Activated CD4-positive, alpha-beta T cell treated with anti-CD3 and anti-CD28 coated beads for 4 hours (primary cell): ENCODE data around the gene RASSF7.
A peak's percentile ranks its signal among the peaks of the same experiment; 100 is the strongest.

Source experiments
- DNase-seq, 2 donors: peaks; one replicate each; pipeline ENCODE4 v3.0.0-alpha.2; 2020

Gene RASSF7

DNA sequence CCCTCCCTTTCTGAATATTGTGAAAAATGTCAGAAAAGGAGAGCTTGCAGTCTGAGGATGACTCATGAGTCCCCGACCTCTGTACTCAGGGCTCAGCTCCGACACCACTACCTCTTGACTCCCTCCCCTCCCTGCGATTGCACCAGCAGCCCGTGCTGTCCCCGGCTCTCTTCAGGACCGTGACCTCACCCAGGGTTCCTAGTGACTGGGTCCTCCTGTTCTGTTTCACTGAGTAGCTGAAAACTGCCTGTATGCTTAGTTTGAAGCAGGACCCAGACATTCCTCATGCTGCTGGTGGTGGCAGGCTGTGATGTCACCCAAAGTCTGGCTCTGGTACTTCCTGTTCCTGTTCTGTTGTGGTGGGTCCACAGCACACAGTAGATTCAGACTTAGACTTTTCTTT, 27.2 kb downstream of the RASSF7 start:
- peak; percentile 75 to 78 for DNase-seq

DNA sequence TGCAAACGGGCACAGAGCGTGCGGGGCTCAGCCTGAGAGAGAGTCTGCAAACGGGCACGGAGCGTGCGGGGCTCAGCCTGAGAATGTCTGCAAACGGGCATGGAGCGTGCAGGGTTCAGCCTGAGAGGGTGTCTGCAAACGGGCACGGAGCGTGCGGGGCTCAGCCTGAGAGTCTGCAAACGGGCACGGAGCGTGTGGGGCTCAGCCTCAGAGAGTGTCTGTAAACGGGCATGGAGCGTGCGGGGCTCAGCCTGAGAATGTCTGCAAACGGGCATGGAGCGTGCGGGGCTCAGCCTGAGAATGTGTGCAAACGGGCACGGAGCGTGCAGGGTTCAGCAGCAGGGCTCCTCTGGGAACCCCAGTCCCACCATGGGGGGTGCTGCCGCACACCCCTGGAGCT, 29.0 kb downstream of the RASSF7 start:
- no peak for DNase-seq

DNA sequence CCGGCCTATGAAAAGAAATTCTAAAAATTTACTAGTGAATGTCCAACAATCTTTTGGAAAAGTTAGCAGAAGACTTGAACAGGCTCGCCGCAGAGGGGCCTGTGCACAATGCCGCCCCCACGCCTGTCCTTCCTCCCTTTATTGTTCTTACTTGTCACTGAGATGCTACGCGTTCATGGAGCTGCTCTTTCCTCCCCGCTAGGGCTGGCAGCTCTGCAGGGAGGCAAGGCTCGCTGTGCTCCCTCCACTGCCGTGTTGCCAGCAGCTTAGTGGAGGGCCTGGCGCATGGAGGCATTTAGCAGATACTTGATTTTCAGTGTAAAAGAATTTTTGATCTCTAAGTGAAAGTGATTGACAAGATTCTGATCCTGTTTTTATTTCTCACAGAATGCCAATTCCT, 30.2 kb downstream of the RASSF7 start:
- DNase-seq: no peak

DNA sequence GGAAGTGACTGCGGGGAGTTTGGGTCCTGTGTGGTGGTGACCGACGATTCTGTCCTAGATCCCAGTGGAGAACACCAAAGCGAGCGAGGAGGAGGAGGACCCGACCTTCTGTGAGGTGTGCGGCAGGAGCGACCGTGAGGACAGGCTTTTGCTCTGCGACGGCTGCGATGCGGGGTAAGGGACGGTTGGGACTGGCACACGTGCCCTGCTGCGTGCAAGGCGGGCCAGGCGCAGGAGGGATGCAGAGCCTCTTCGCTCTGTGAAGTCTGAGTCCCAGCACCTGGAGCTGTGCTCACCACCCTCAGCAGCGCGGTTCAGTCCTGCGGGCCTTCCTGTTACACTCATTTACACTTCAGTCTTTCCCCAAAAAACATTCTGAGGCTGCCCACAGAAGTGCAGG, 31.7 kb downstream of the RASSF7 start:
- DNase-seq: no peak

DNA sequence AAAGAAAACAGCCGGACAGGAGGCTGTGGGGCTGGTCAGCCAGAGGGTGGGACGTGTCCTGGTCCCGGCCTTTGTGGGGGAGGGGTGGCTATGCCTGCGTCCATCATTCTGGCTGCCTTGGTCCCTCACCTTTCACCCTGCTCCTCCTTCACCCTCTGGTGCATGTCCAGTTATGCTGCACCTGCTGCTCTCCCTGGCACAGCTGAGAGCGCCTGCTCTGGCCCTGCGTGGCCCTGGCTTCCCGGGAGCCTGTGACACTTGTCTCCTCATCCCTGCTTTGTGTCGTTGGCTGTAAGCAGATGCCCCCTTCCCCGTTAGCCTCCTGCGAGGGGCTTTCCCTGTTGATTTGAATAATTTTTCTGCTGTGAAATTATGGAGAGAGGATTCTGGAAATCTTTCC, 32.1 kb downstream of the RASSF7 start:
- no peak for DNase-seq

DNA sequence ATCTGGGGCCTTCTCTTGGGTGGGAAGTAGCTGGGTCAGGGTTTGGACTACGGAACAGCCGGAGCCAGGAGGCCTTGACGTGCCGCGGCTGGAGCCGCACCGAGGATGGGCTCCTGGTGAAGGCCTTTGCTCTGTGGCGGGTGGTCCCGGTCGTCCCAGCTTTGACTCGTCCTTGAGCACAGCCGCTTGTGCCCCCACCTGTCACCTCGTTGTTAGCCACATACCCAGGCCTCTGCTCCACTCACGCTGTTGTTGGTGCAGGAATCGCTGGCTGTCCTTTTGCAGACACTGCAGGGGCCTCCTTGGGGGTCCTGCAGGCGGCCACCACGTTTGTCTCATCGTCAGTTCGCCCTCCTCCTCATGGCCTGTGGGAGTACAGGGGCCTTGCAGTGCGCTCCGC, 32.6 kb downstream of the RASSF7 start:
- DNase-seq: no peak

DNA sequence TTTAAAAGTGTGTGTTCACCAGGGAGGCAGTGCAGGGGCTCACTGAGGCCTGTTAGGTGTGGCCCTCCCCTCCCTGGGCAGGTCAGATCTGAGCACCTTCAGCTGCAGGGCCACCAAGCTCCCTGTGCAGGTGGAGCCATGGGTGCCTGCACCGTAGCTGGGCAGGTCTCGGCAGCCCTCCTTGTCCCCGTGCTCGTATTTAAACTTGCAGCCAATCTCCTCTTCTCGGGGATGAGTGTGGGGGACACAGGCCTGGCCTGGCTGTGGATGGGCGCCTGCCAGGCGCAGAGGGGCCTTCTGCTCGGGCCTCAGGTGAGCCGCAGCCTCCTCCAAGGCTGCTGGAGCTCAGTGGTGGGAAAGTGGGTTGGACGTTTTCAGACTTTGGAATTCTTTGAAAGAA, 34.6 kb downstream of the RASSF7 start:
- DNase-seq: no peak

DNA sequence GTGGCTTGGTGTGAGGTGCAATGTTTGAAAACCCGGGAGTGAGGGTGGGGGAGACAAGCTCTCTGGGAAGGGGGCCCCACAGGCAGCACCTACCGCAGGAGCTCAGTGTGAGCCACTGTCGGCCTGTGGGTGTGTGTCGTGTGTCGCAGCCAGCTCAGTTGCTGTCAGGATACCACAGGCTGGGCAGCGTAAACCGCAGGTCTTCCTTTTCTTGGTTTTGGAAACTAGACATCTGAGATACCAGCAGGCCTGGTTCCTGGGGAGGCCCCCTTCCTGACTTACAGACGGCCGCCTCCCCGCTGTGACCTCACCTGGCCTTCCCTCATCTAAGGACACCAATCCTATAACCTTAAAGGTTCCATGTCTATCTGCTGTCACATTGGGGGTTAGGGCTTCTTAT, 35.6 kb downstream of the RASSF7 start:
- no peak for DNase-seq

DNA sequence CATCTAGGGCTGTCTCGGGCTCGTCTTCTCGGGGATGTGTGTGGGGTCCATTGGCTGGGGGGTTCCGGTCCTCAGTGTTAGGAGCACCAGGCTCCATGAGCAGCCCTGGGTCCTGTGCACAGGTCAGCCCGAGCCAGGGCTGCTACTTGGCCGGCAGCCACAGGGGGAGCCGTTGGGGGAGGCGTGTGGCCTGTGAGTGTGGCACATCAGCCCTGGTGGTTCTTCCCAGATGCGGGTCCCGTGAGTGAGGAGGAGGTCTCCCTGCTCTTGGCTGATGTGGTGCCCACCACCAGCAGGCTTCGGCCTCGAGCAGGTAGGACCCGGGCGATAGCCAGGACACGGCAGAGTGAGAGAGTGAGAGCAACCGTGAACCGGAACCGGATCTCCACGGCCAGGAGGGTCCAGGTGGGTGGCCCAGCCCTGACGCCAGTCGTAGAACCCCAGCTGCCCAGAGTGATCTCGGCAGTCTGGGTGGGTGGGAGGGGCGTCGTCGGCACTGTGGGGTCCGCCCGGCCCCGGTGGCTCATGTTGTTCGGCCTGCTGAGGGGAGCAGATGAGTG, 36.5 kb downstream of the RASSF7 start:
- DNase-seq: no peak

DNA sequence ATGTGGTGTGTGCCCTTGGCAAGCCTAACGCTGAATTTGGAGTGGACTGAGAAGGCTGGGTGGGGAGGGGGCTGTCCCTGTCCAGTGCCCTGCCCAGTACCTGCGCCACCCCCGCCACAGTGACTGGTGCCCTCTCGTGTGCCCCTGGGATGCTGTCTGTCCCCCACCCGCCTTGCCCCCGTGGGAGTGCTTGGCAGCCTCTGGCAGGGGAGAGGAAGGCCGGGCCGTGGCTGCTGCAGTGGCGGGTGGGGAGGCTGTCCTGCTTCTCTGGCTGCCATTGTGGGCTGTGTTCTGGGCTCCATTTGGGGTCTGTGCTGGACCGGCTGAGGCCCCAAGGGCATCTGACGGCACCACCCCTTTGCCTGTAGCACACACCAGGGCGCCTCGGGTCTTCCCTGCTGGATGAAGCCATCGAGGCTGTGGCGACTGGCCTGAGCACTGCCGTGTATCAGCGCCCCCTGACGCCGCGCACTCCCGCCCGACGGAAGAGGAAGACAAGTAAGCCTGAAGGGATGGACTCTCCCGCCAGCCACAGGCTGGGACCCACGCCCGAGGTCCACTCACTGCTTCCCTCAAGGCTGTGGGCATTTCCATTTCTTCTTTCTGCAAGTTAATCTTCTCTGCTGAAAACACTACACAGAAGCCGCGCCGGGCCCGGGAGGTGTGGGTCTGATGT, 37.4 kb downstream of the RASSF7 start:
- DNase-seq: no peak

DNA sequence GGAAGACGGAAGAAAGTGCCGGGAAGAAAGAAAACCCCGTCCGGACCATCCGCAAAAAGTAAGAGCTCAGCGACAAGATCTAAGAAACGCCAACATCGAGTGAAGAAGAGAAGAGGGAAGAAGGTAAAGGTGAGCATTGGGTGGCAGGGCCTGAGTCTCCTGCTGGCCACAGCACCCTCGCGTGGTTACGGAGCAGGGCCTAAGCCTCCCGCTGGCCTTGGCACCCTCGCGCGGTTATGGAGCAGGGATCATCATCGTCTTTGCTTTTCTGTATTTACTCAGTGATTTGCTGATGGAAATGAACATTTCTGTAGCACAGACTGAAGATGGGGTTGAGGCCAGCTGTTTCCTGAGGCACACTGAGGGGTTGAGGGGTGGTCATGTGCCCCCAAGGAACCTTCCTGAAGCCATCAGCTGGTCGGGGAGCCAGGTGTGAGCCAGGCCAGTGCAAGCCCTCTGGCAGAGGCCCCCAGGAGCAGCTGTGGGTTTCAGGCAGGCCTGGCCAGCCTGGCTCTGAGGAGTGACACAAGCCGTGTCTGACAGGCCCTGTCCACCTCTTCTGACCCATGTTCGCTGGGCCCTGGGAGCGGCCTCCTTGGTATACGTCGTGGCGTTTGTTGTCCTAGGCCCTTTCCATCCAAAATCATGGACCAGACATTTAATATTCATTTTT, 40.9 kb downstream of the RASSF7 start:
- DNase-seq: no peak

DNA sequence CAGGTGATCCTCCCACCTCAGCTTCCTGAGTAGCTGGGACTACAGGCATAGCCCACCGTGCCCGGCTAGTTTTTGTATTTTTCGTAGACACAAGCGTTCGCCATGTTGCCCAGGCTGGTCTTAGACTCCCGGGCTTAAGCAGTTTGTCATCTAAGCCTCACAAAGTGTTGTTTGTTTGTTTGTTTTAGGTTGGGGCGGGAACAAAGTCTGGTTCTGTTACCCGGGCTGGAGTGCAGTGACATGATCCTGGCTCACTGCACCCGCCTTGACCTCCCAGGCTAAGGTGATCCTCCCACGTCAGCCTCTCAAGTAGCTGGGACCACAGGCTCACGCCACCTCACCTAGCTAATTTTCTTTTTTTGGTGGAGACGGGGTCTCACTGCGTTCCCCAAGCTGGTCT, 42.4 kb downstream of the RASSF7 start:
- DNase-seq: no peak

DNA sequence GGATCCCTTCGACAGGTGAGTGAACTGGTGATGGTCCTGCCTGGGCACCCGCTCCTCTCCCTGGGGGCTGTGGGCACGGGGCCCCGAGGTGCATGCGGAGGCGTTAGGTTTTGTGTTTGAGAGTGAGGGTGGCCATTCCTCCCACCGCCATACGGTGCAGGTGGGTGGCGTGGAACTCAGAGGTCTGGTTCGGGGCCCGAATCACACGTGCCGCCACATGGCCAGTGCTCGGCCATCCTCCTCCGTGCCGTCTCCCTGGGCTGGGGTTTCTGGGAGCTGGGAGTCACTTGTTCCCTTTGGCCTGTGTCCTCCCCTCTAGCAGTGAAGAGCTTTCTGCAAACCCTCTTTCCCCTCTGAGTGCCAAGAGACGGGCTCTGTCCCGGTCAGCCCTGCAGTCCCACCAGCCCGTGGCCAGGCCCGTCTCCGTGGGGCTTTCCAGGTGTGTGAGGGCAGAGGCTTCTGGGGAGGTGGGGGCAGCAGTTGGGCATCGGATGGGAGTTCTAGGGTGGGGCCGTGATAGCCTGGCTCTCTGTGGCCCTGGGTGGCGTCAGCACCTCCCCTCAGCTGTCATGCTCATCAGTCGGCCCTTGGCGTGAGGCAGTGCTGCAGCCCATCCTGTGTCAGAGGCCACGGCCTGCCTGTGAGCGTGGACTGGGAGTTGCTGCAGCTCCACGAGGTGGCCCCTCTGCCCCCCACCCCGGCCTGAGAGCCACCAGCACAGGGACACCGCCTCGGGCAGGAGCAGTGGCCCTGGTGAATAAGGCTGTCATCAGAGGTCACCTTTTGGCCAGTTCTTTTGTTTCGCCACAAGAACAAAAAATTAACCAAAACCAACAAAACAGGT, 44.7 kb downstream of the RASSF7 start:
- no peak for DNase-seq

DNA sequence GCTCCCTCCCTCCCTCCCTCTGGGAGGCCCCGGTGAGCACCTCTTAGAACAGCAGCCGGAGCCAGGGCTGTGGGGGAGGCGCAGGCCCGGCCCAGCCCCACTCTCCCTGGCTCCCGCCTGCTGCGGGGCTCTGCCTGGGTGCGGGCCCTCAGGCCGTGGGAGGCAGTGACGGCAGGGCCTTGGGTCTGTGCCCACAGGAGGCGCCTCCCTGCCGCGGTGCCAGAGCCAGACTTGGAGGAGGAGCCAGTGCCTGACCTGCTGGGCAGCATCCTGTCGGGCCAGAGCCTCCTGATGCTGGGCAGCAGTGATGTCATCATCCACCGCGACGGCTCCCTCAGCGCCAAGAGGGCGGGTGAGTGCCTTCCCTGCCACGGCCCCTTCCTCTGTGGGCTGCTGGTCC, 45.5 kb downstream of the RASSF7 start:
- DNase-seq: no peak

DNA sequence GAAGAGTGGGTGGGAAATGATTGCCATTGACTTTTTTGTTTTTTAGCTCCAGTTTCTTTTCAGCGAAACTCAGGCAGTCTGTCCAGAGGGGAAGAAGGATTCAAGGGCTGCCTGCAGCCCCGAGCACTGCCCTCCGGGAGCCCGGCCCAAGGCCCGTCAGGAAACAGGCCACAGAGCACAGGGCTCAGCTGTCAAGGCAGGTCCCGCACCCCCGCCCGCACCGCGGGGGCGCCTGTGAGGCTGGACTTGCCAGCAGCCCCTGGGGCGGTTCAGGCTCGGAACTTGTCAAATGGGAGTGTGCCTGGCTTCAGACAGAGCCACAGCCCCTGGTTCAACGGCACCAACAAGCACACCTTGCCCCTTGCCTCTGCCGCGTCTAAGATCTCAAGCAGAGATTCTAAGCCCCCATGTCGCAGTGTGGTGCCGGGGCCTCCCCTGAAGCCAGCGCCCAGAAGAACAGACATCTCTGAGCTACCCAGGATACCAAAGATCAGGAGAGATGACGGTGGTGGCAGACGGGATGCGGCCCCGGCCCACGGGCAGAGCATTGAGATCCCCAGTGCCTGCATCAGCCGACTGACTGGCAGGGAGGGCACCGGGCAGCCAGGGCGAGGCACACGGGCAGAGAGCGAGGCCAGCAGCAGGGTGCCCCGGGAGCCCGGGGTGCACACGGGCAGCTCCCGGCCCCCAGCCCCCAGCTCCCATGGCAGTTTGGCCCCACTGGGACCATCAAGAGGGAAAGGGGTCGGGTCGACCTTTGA, 46.4 kb downstream of the RASSF7 start:
- no peak for DNase-seq

DNA sequence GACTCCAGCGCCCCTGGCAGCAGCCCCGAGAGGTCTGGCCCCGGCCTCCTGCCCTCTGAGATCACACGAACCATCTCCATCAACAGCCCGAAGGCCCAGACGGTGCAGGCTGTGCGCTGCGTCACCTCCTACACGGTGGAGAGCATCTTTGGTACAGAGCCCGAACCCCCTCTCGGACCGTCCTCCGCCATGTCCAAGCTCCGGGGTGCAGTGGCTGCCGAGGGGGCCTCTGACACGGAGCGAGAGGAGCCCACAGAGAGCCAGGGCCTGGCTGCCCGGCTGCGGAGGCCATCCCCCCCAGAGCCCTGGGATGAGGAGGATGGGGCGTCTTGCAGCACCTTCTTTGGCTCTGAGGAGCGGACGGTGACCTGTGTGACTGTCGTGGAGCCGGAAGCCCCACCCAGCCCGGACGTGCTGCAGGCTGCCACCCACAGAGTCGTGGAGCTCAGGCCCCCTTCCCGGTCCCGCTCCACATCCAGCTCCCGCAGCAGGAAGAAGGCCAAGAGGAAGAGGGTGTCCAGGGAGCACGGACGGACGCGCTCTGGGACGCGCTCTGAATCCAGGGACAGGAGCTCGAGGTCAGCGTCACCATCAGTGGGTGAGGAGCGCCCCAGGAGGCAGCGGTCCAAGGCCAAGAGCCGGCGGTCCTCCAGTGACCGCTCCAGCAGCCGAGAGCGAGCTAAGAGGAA, 47.3 kb downstream of the RASSF7 start:
- DNase-seq: no peak

DNA sequence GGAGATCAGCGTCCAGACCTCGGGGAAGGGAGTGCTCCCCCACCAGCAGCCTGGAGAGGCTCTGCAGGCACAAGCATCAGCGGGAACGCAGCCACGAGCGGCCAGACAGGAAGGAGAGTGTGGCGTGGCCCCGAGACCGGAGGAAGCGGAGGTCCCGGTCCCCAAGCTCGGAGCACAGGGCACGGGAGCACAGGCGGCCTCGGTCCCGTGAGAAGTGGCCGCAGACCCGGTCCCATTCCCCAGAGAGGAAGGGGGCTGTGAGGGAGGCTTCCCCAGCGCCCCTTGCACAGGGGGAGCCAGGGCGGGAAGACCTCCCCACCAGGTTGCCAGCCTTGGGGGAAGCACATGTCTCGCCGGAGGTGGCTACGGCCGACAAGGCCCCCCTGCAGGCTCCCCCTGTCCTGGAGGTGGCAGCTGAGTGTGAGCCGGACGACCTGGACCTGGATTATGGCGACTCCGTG, 48.1 kb downstream of the RASSF7 start:
- no peak for DNase-seq

DNA sequence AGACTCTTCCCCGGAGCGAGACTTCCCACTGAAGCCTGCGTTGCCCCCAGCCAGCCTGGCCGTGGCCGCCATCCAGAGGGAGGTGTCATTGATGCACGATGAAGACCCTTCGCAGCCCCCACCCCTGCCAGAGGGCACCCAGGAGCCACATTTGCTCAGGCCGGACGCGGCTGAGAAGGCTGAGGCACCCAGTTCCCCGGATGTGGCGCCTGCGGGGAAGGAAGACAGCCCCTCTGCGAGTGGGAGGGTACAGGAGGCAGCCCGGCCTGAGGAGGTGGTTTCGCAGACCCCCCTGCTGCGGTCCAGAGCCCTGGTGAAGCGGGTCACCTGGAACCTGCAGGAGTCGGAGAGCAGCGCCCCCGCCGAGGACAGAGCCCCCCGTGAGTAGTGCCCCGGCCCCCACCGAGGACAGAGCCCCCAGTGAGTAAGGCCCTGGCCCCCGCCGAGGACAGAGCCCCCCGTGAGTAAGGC, 48.6 kb downstream of the RASSF7 start:
- DNase-seq: no peak

DNA sequence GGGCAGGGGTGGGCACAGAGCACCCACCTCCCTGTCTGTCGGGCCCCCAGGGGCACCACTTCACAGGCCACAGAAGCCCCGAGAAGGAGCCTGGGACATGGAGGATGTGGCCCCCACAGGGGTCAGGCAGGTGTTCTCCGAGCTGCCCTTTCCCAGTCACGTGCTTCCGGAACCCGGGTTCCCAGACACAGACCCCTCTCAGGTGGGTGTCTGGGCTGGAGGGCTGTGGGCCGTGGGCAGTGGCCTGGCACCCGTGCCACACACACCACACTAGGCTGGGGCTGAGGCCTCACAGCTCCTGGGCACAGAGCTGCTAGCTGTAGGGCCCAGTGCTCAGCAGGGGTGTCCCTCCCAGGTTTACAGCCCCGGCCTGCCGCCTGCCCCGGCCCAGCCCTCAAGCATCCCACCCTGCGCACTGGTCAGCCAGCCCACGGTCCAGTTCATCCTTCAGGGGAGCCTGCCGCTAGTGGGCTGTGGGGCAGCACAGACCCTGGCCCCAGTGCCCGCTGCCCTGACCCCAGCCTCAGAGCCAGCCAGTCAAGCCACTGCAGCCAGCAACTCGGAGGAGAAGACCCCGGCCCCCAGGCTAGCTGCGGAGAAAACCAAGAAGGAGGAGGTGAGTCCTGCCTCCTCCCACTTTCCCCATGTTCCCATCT, 49.5 kb downstream of the RASSF7 start:
- no peak for DNase-seq

DNA sequence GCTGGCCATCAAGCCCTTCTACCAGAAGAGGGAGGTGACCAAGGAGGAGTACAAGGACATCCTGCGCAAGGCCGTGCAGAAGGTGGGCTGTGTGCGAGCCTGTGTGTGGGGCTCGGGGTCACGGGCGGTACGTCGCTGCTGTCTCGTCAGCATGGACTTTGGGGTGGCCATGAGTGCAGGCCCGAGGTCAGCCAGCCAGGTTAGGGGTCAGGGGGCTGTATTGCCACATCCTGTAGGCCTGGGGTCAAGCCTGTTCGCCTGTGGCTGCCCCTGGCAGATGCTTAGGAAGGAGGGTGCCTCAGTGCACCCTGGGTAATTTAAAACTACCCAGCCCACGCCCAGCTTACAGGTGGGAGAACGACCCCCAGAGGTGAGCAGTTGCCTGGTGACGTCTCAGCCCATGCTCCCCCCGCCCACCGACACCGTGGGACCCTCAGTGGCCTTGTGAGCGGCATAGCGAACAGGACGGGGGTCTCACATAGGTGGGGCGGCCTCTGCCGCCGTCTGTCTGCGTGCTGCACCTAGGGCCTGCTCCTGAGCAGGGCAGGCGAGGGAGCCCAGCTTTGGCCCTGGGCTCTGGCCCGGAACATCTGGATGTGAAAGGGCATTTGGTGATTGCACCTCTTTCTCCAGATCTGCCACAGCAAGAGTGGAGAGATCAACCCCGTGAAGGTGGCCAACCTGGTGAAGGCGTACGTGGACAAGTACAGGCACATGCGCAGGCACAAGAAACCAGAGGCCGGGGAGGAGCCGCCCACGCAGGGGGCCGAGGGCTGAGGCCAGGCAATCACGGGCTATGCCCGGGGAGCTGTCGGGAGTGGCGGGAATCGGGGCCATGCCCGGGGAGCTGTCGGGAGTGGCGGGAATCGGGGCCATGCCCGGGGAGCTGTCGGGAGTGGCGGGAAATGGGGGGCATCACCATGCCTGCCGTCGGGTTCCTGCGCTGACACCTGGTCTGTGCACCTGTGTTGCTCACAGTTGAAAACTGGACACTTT, 50.5 kb downstream of the RASSF7 start:
- DNase-seq: no peak
